RWPE2 (cell line): Measurements from ENCODE around the gene FOXO3.
A peak's percentile ranks its signal among the peaks of the same experiment; 100 is the strongest.
"Not testable (repeated sequence)": the region's sequence is repeated elsewhere in the genome, so short reads cannot be mapped to it uniquely, and the experiment has no call there.

ENCODE experiments used
- ATAC-seq: fragments of 200-7000 bp; cut with Tn5 transposase; 3 replicates; pipeline ENCODE4 v1.9.1; 2021; ENCODE audit warnings: low read depth
- DNase-seq: peaks from one replicate; pipeline ENCODE4 v3.0.0-alpha.2; 2020; ENCODE audit warnings: low spot score
- H3K27ac ChIP-seq: fragments of 450-650 bp; 2 replicates; pipeline ENCODE4 v1.5.1; 2017; ENCODE audit warnings: mild to moderate bottlenecking; ENCODE audit not compliant: poor library complexity, severe bottlenecking
- H3K27me3 ChIP-seq: fragments of 250-450 bp; sonication (Bioruptor Pico); 2 replicates; pipeline ENCODE4 v1.5.1; 2021; ENCODE audit warnings: mild to moderate bottlenecking, moderate library complexity; ENCODE audit not compliant: insufficient read depth, poor library complexity, severe bottlenecking
- H3K36me3 ChIP-seq: fragments of 250-450 bp; sonication (Bioruptor Pico); 2 replicates; pipeline ENCODE4 v1.5.1; 2020; ENCODE audit warnings: low read depth, mild to moderate bottlenecking, moderate library complexity
- H3K4me1 ChIP-seq: fragments of 250-450 bp; sonication (Bioruptor Pico); 2 replicates; pipeline ENCODE4 v1.5.1; 2021; ENCODE audit warnings: mild to moderate bottlenecking, moderate library complexity; ENCODE audit not compliant: insufficient read depth, poor library complexity, severe bottlenecking
- H3K4me3 ChIP-seq: fragments of 250-450 bp; sonication (Bioruptor Pico); 2 replicates; pipeline ENCODE4 v1.5.1; 2021; ENCODE audit warnings: mild to moderate bottlenecking, moderate library complexity; ENCODE audit not compliant: severe bottlenecking
- H3K9me3 ChIP-seq: fragments of 250-450 bp; sonication (Bioruptor Pico); 2 replicates; pipeline ENCODE4 v1.5.1; 2021; ENCODE audit warnings: mild to moderate bottlenecking, moderate library complexity; ENCODE audit not compliant: severe bottlenecking
- CTCF ChIP-seq: fragments of 450-650 bp; IDR thresholded peaks from one replicate; pipeline ENCODE4 v1.5.1; 2017; ENCODE audit warnings: mild to moderate bottlenecking, moderate library complexity; ENCODE audit not compliant: poor library complexity, severe bottlenecking

Gene FOXO3

GRCh38 chr6:108656836-108657235 is 96.1 kb downstream of the FOXO3 start:
- no peaks in the 10 kb centered on the region for H3K27me3 ChIP-seq
- H3K4me1 ChIP-seq = peaks cover 54% of the 10 kb centered on the region
- H3K4me3 ChIP-seq = no peak overlapping the region
- ATAC-seq (no peak), DNase-seq (no peak)
- no peaks in the 10 kb centered on the region for H3K9me3 ChIP-seq
- no peak overlapping the region for H3K27ac ChIP-seq
- H3K36me3 ChIP-seq = no peaks in the 10 kb centered on the region
- no peak for TF ChIP-seq CTCF

- Histone ChIP-seq H3K4me3 (no peak overlapping the region), H3K36me3 (no peaks in the 10 kb centered on the region), H3K9me3 (no peaks in the 10 kb centered on the region), H3K4me1 (peaks cover 44% of the 10 kb centered on the region), H3K27me3 (no peaks in the 10 kb centered on the region), H3K27ac (no peak overlapping the region)
- no peak for DNase-seq
- no peak for ATAC-seq
- TF ChIP-seq CTCF = no peak
These were observed 97.5 kb downstream of the FOXO3 start for GRCh38 chr6:108658174-108658573.

GRCh38 chr6:108658785-108659184 is 98.1 kb downstream of the FOXO3 start:
- peaks cover 38% of the 10 kb centered on the region for H3K4me1 ChIP-seq
- H3K36me3 ChIP-seq, H3K4me3 ChIP-seq, H3K27ac ChIP-seq, DNase-seq, ATAC-seq, H3K9me3 ChIP-seq, H3K27me3 ChIP-seq: not testable (repeated sequence)

GRCh38 chr6:108660251-108660650 is 99.5 kb downstream of the FOXO3 start:
- H3K27ac ChIP-seq = peak overlapping the region; percentile 42
- no peak for TF ChIP-seq CTCF
- H3K9me3 ChIP-seq = no peaks in the 10 kb centered on the region
- ATAC-seq (no peak), DNase-seq (no peak)
- H3K36me3 ChIP-seq = peaks cover 6% of the 10 kb centered on the region
- H3K4me3 ChIP-seq = no peak overlapping the region
- H3K27me3 ChIP-seq = no peaks in the 10 kb centered on the region
- H3K4me1 ChIP-seq = peaks cover 27% of the 10 kb centered on the region

- Histone ChIP-seq H3K9me3 (no peaks in the 10 kb centered on the region), H3K4me3 (no peak overlapping the region), H3K27me3 (no peaks in the 10 kb centered on the region), H3K36me3 (peaks cover 15% of the 10 kb centered on the region), H3K4me1 (peaks cover 28% of the 10 kb centered on the region), H3K27ac (peak overlapping the region; percentile 42)
- TF ChIP-seq CTCF = no peak
- no peak for DNase-seq
- peak; percentile 87 for ATAC-seq
These were observed 100.7 kb downstream of the FOXO3 start for GRCh38 chr6:108661430-108661829.

GRCh38 chr6:108661982-108662381 is 101.3 kb downstream of the FOXO3 start:
- Histone ChIP-seq H3K36me3 (peaks cover 17% of the 10 kb centered on the region), H3K4me1 (peaks cover 28% of the 10 kb centered on the region), H3K4me3 (no peak overlapping the region), H3K27me3 (no peaks in the 10 kb centered on the region), H3K27ac (peak overlapping the region; percentile 42), H3K9me3 (no peaks in the 10 kb centered on the region)
- DNase-seq (no peak), ATAC-seq (no peak)
- no peak for TF ChIP-seq CTCF
